ENCODE results near the gene DIAPH3.

Gene DIAPH3

GRCh38 chr13:59730026-59730425 lies 433.7 kb downstream of the DIAPH3 start:
- no peak for FAIRE-seq
- TF ChIP-seq POLR2A (IDR thresholded peaks at IDR 0.05; ENCODE audit: low read depth, low read length), result no peak
- no peak for TF ChIP-seq TAF1 (IDR thresholded peaks at IDR 0.05; ENCODE audit: low read depth, low read length)
- no peak for TF ChIP-seq POLR2AphosphoS5 (IDR thresholded peaks at IDR 0.05; ENCODE audit: low read depth, low read length)
- TF ChIP-seq PAX5 (IDR thresholded peaks at IDR 0.05; ENCODE audit: insufficient read depth, low read length, severe bottlenecking), result no peak
- no peak for TF ChIP-seq POU2F2 (IDR thresholded peaks at IDR 0.05; ENCODE audit: low read depth, low read length)
- no peak for TF ChIP-seq SPI1 (IDR thresholded peaks at IDR 0.05; ENCODE audit: low read depth, low read length)
- DNase-seq (ENCODE audit: insufficient read length, low spot score), result no peak

GRCh38 chr13:59728896-59729545 lies 434.7 kb downstream of the DIAPH3 start:
- FAIRE-seq (no peak), DNase-seq (ENCODE audit: insufficient read length, low spot score) (no peak)
- TF ChIP-seq POLR2AphosphoS5 (IDR thresholded peaks at IDR 0.05; ENCODE audit: low read depth, low read length) (no peak), TAF1 (IDR thresholded peaks at IDR 0.05; ENCODE audit: low read depth, low read length) (no peak), SPI1 (IDR thresholded peaks at IDR 0.05; ENCODE audit: low read depth, low read length) (no peak), POLR2A (IDR thresholded peaks at IDR 0.05; ENCODE audit: low read depth, low read length) (no peak), PAX5 (IDR thresholded peaks at IDR 0.05; ENCODE audit: insufficient read depth, low read length, severe bottlenecking) (no peak), POU2F2 (IDR thresholded peaks at IDR 0.05; ENCODE audit: low read depth, low read length) (no peak)

GRCh38 chr13:59721926-59722910 lies 441.5 kb downstream of the DIAPH3 start:
- no peak for TF ChIP-seq POLR2AphosphoS5 (IDR thresholded peaks at IDR 0.05; ENCODE audit: low read depth, low read length)
- TF ChIP-seq TAF1 (IDR thresholded peaks at IDR 0.05; ENCODE audit: low read depth, low read length), result no peak
- no peak for TF ChIP-seq POLR2A (IDR thresholded peaks at IDR 0.05; ENCODE audit: low read depth, low read length)
- no peak for TF ChIP-seq PAX5 (IDR thresholded peaks at IDR 0.05; ENCODE audit: insufficient read depth, low read length, severe bottlenecking)
- TF ChIP-seq POU2F2 (IDR thresholded peaks at IDR 0.05; ENCODE audit: low read depth, low read length), result no peak
- no peak for TF ChIP-seq SPI1 (IDR thresholded peaks at IDR 0.05; ENCODE audit: low read depth, low read length)
- DNase-seq (ENCODE audit: insufficient read length, low spot score), result no peak
- FAIRE-seq, result no peak

- FAIRE-seq, result no peak
- TF ChIP-seq POLR2AphosphoS5 (IDR thresholded peaks at IDR 0.05; ENCODE audit: low read depth, low read length), result no peak
- TF ChIP-seq POLR2A (IDR thresholded peaks at IDR 0.05; ENCODE audit: low read depth, low read length), result no peak
- no peak for TF ChIP-seq POU2F2 (IDR thresholded peaks at IDR 0.05; ENCODE audit: low read depth, low read length)
- TF ChIP-seq PAX5 (IDR thresholded peaks at IDR 0.05; ENCODE audit: insufficient read depth, low read length, severe bottlenecking), result no peak
- no peak for TF ChIP-seq SPI1 (IDR thresholded peaks at IDR 0.05; ENCODE audit: low read depth, low read length)
- no peak for TF ChIP-seq TAF1 (IDR thresholded peaks at IDR 0.05; ENCODE audit: low read depth, low read length)
Observed at GRCh38 chr13:59715611-59716010, 448.1 kb downstream of the DIAPH3 start.

GRCh38 chr13:59710996-59711701 lies 452.6 kb downstream of the DIAPH3 start:
- DNase-seq (ENCODE audit: insufficient read length, low spot score) (no peak), FAIRE-seq (peak; percentile 54)
- TF ChIP-seq POLR2A (IDR thresholded peaks at IDR 0.05; ENCODE audit: low read depth, low read length), result no peak
- TF ChIP-seq PAX5 (IDR thresholded peaks at IDR 0.05; ENCODE audit: insufficient read depth, low read length, severe bottlenecking), result no peak
- TF ChIP-seq TAF1 (IDR thresholded peaks at IDR 0.05; ENCODE audit: low read depth, low read length), result no peak
- no peak for TF ChIP-seq SPI1 (IDR thresholded peaks at IDR 0.05; ENCODE audit: low read depth, low read length)
- no peak for TF ChIP-seq POLR2AphosphoS5 (IDR thresholded peaks at IDR 0.05; ENCODE audit: low read depth, low read length)
- TF ChIP-seq POU2F2 (IDR thresholded peaks at IDR 0.05; ENCODE audit: low read depth, low read length), result no peak

More at GRCh38 chr13:59715611-59716010, 448.1 kb downstream of the DIAPH3 start:
- DNase-seq (ENCODE audit: insufficient read length, low spot score), result no peak

GRCh38 chr13:59710416-59710815 lies 453.3 kb downstream of the DIAPH3 start:
- TF ChIP-seq TAF1 (IDR thresholded peaks at IDR 0.05; ENCODE audit: low read depth, low read length) (no peak), POLR2A (IDR thresholded peaks at IDR 0.05; ENCODE audit: low read depth, low read length) (no peak), SPI1 (IDR thresholded peaks at IDR 0.05; ENCODE audit: low read depth, low read length) (no peak), POLR2AphosphoS5 (IDR thresholded peaks at IDR 0.05; ENCODE audit: low read depth, low read length) (no peak), PAX5 (IDR thresholded peaks at IDR 0.05; ENCODE audit: insufficient read depth, low read length, severe bottlenecking) (no peak), POU2F2 (IDR thresholded peaks at IDR 0.05; ENCODE audit: low read depth, low read length) (no peak)
- FAIRE-seq (no peak), DNase-seq (ENCODE audit: insufficient read length, low spot score) (no peak)

- FAIRE-seq (no peak), DNase-seq (ENCODE audit: insufficient read length, low spot score) (no peak)
- TF ChIP-seq POLR2AphosphoS5 (IDR thresholded peaks at IDR 0.05; ENCODE audit: low read depth, low read length) (no peak), SPI1 (IDR thresholded peaks at IDR 0.05; ENCODE audit: low read depth, low read length) (no peak), POU2F2 (IDR thresholded peaks at IDR 0.05; ENCODE audit: low read depth, low read length) (no peak), TAF1 (IDR thresholded peaks at IDR 0.05; ENCODE audit: low read depth, low read length) (no peak), POLR2A (IDR thresholded peaks at IDR 0.05; ENCODE audit: low read depth, low read length) (no peak), PAX5 (IDR thresholded peaks at IDR 0.05; ENCODE audit: insufficient read depth, low read length, severe bottlenecking) (no peak)
Observed at GRCh38 chr13:59706101-59706976, 457.4 kb downstream of the DIAPH3 start.

GRCh38 chr13:59702269-59702668 lies 461.5 kb downstream of the DIAPH3 start:
- DNase-seq (ENCODE audit: insufficient read length, low spot score) (no peak), FAIRE-seq (no peak)
- TF ChIP-seq POU2F2 (IDR thresholded peaks at IDR 0.05; ENCODE audit: low read depth, low read length) (no peak), TAF1 (IDR thresholded peaks at IDR 0.05; ENCODE audit: low read depth, low read length) (no peak), SPI1 (IDR thresholded peaks at IDR 0.05; ENCODE audit: low read depth, low read length) (no peak), PAX5 (IDR thresholded peaks at IDR 0.05; ENCODE audit: insufficient read depth, low read length, severe bottlenecking) (no peak), POLR2AphosphoS5 (IDR thresholded peaks at IDR 0.05; ENCODE audit: low read depth, low read length) (no peak), POLR2A (IDR thresholded peaks at IDR 0.05; ENCODE audit: low read depth, low read length) (no peak)
